Activated CD4-positive, alpha-beta T cell treated with anti-CD3 and anti-CD28 coated beads, Interleukin-2, Interleukin-6, amounts not matched to agents 100 ng/mL and 50 ng/mL, durations not matched to agents 16 hours and 8 hours (primary cell): ENCODE data around the gene CH25H.
"Not testable (repeated sequence)": the region's sequence is repeated elsewhere in the genome, so short reads cannot be mapped to it uniquely, and the experiment has no call there.

ENCODE experiments used
- DNase-seq: peaks from one replicate; pipeline ENCODE4 v3.0.0-alpha.2; 2020

CH25H gene

GRCh38 chr10:89228146-89228545 is 21.0 kb upstream of the CH25H start:
- DNase-seq = no peak

DNA sequence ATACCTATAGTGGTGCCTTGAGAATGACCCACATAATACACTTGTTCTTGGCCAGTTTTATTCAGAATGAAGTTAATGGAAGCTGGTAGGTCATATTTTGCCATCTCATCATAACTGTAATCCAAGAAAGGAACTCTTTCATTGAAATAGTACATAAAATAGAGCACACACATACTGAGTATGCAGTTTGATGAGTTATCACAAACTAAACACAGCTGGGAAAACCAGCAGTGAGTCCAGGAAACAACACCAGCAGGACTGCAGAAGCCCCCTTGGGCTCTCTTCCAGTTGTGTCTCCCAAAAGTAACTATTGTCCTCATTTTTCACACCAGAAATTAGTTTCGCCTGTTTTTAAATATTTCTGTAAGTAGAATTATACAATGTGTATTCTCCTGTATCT is 19.8 kb upstream of the CH25H start:
- DNase-seq = no peak

- DNase-seq = no peak
Observed at GRCh38 chr10:89224739-89225443, 17.8 kb upstream of the CH25H start.

- DNase-seq = no peak
Observed at GRCh38 chr10:89221919-89222318, 14.8 kb upstream of the CH25H start.

- no peak for DNase-seq
Observed at GRCh38 chr10:89219513-89220218, 12.5 kb upstream of the CH25H start.

- peak; percentile 67 for DNase-seq
Observed at GRCh38 chr10:89217057-89217990, 10.2 kb upstream of the CH25H start.

DNA sequence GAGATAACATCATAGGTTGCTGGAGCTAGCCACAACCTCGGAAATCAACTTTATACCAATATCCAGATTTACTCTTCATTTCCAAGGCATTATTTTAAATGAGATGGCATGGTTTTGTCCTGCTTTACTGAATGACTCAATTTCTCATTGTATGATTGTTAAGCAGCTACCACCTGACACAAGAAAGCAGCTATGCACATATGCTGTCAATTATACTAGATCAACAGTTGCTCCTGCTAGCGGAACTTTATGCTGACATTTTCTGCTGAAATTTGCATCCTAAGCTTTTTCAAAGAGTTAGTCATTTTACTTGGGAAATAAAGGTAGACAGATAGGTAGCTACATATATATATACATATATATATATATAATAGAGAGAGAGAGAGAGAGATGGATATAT is 8.9 kb upstream of the CH25H start:
- no peak for DNase-seq

- no peak for DNase-seq
Observed at GRCh38 chr10:89215511-89215910, 8.4 kb upstream of the CH25H start.

GRCh38 chr10:89214566-89215165 is 7.5 kb upstream of the CH25H start:
- no peak for DNase-seq

GRCh38 chr10:89213191-89213808 is 6.2 kb upstream of the CH25H start:
- DNase-seq = peak; percentile 56

- DNase-seq = no peak
Observed at GRCh38 chr10:89210794-89211425, 3.8 kb upstream of the CH25H start.

GRCh38 chr10:89209718-89210117 is 2.6 kb upstream of the CH25H start:
- no peak for DNase-seq

GRCh38 chr10:89207801-89208551 is 859 bp upstream of the CH25H start:
- DNase-seq = peak; percentile 12

DNA sequence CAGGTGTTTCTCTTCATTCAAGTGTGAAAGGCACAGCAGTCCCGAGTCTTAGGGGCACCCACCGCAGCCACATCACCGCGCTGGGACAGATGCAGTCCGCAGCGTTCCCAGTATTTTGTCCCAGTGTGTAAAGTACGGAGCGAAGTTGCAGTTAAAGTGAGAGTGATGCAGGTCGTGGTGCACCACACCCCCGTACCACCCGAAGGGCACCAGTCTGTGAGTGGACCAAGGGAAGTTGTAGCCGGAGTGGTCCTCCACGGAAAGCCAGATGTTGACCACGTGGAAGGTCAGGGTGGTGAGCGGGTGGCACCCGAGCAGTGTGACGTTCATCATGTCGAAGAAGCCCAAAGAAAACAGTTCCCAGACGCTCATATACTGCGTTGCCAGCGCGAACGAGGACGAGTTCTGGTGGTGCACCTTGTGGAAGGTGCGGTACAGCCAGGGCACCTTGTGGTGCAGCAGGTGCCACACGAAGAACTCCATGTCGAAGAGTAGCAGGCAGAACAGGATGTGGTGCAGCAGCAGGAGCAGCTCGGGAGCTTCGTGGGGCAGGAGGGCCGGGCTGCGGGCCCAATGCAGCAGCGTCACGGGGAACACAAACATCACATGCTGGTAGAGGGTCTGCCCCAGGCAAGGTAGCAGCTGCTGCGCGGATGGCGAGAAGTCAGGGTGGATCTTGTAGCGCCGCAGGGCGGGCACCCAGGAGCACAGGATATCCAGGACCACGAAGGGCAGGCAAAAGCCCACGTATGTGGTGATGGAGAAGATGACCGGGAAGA is 526 bp downstream of the CH25H start:
- peak; percentile 16 for DNase-seq

DNA sequence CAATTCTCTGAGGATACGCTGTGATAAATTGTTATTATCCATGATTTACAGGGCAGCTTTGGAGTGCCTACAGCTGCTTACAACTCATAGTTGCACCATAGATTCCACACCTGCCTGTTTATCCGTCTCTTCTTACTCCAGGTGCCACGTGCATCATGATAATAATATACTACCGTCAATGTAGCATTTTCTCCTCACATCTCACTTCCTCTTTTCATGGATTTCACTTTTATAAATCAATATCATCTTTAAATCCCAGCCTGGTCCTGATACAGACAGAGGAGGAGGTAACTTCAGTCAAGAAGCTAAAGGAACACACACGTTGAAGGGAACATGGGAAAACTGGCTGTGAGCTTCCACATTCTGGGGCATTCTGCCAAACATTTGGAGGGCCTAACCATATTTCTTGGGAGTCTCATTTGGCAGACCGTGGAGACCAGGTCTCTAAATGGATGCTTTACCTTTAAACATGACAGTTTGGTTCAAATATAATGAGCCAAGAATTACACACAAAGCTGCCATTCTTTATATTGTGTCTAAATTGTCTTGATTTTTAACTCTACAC is 2.4 kb downstream of the CH25H start:
- DNase-seq = no peak

DNA sequence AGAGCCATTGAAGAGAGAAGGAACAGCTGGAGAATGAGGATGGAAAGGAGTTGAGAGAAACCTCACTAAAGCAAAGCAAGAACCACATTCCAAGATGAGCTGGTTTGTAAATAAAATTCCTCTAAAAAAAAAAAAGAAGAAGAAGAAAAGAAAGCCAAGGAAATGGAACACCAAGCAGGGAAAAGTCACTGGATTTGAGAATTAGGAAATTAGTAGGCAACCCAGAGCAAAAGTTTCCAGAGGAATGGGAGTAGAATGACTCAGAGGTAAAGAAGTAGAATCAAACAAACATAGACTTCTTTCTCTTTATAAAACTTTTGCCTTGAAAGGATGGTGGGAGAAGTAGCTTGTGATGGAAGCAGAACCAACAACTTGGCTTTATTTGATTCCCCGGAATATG is 3.9 kb downstream of the CH25H start:
- DNase-seq = no peak

GRCh38 chr10:89202033-89202425 is 5.1 kb downstream of the CH25H start:
- no peak for DNase-seq

DNA sequence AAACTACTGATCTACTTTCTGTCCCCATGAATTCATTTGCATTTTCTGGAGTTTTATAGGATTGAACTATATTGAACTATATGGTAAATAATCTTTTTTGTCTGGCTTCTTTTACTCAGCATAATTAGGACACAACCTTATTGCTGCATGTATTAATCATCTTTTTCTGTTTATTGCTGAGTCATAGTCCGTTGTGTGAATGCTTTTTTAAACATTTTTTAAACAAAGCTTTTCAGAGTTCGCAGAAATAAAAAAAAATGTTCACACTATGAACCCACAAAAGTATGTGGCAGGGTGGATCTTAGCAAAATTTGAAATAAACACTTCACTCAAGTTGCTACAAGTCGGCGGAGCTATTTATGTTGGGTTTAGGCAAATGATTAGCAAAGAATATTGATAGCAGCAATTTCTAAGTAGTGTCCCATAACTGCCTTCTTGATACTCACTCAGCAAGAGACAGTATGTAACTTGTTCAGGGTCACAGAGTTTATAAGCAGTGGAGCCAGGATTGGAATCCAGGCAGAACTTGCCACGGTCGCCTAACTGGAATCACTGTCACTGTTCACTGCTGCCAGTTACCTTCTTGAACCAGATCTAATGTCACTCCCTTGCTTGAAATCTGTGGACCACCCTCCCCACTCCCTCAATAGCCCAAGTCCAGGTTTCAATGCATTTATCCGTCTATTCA is 5.6 kb downstream of the CH25H start:
- DNase-seq = no peak

DNA sequence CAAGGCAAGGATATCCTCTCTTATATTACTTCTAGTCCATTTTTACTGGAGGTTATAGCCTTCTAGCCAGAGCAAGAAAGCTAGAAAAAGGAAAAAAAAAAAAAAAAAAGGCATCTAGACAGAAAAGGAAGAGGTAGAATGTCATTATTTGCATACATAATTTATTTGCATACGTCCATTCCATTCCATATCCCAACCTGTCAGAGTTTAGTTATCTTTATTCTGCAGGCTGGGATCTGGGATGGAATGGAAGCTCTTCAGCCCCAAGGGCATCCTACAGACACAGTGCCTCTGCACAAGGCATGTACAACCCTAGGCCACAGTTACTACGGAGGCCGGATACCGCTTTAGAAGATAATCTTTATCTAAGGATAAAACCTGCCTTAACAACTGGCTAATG is 9.6 kb downstream of the CH25H start:
- no peak for DNase-seq

DNA sequence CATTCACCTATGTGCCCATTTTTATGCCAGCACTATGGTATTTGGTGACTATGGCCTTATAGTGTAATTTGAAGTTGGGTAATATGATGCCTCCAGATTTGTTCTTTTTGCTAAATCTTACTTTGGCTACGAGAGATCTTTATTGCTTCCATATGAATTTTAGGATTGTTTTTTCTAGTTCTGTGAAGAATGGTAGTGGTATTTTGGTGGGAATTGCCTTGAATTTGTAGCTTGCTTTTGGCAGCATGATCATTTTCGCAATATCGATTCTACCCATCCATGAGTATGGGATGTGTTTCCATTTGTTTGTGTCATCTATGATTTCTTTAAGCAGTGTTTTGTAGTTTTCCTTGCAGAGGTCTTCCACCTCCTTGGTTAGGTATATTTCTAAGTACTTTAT is 15.8 kb downstream of the CH25H start:
- DNase-seq = not testable (repeated sequence)
